Nephron progenitor cell (in vitro differentiated cells): ENCODE measurements around the gene GABPB1.
A peak's percentile ranks its signal among the peaks of the same experiment; 100 is the strongest.

Source experiments
- DNase-seq: peaks from one replicate; pipeline ENCODE4 v3.0.0; 2021
- H3K27ac Mint-ChIP-seq: 2 replicates; pipeline ENCODE4 v1.8.0; 2021; ENCODE audit warnings: mild to moderate bottlenecking, moderate library complexity, mixed read lengths
- H3K27me3 Mint-ChIP-seq: 2 replicates; pipeline ENCODE4 v1.8.0; 2021; ENCODE audit warnings: mild to moderate bottlenecking, low read depth, mixed read lengths; ENCODE audit not compliant: poor library complexity
- H3K36me3 Mint-ChIP-seq: 2 replicates; pipeline ENCODE4 v1.8.0; 2021; ENCODE audit warnings: low read depth, mixed read lengths
- H3K4me1 Mint-ChIP-seq: 2 replicates; pipeline ENCODE4 v1.8.0; 2021; ENCODE audit warnings: mixed read lengths
- H3K4me3 Mint-ChIP-seq: 2 replicates; pipeline ENCODE4 v1.8.0; 2021; ENCODE audit warnings: mild to moderate bottlenecking, moderate library complexity, mixed read lengths
- H3K9me3 Mint-ChIP-seq: 2 replicates; pipeline ENCODE4 v1.8.0; 2021; ENCODE audit warnings: mild to moderate bottlenecking, moderate library complexity, mixed read lengths
- CTCF ChIP-seq: fragments of 200-600 bp; sonication (generic); IDR thresholded peaks from 2 replicates; pipeline ENCODE4 v1.5.0; 2021; ENCODE audit warnings: antibody characterized with exemption

Gene GABPB1

GRCh38 chr15:50257332-50257731, 97.7 kb downstream of the GABPB1 start:
- H3K4me1 Mint-ChIP-seq = no peaks in the 10 kb centered on the region
- peaks cover 5% of the 10 kb centered on the region for H3K27me3 Mint-ChIP-seq
- no peaks in the 10 kb centered on the region for H3K36me3 Mint-ChIP-seq
- no peaks in the 10 kb centered on the region for H3K9me3 Mint-ChIP-seq
- DNase-seq = no peak
- no peak overlapping the region for H3K27ac Mint-ChIP-seq
- TF ChIP-seq CTCF = no peak
- no peak overlapping the region for H3K4me3 Mint-ChIP-seq

GRCh38 chr15:50256188-50257041, 98.6 kb downstream of the GABPB1 start:
- DNase-seq = no peak
- no peak overlapping the region for H3K4me3 Mint-ChIP-seq
- H3K36me3 Mint-ChIP-seq = no peaks in the 10 kb centered on the region
- TF ChIP-seq CTCF = no peak
- H3K4me1 Mint-ChIP-seq = no peaks in the 10 kb centered on the region
- H3K9me3 Mint-ChIP-seq = no peaks in the 10 kb centered on the region
- no peak overlapping the region for H3K27ac Mint-ChIP-seq
- peaks cover 8% of the 10 kb centered on the region for H3K27me3 Mint-ChIP-seq

- Mint-ChIP-seq H3K27me3 (peaks cover 15% of the 10 kb centered on the region), H3K4me1 (no peaks in the 10 kb centered on the region), H3K9me3 (no peaks in the 10 kb centered on the region), H3K4me3 (no peak overlapping the region), H3K36me3 (no peaks in the 10 kb centered on the region), H3K27ac (no peak overlapping the region)
- DNase-seq = no peak
- TF ChIP-seq CTCF = no peak
Observed at GRCh38 chr15:50252556-50252955, 102.4 kb downstream of the GABPB1 start.

GRCh38 chr15:50251638-50252182, 103.3 kb downstream of the GABPB1 start:
- Mint-ChIP-seq H3K4me1 (no peaks in the 10 kb centered on the region), H3K27ac (peak overlapping the region; percentile 36), H3K27me3 (peaks cover 11% of the 10 kb centered on the region), H3K4me3 (no peak overlapping the region), H3K36me3 (no peaks in the 10 kb centered on the region), H3K9me3 (no peaks in the 10 kb centered on the region)
- no peak for DNase-seq
- TF ChIP-seq CTCF = no peak

GRCh38 chr15:50250760-50251394, 104.1 kb downstream of the GABPB1 start:
- no peak overlapping the region for H3K4me3 Mint-ChIP-seq
- no peaks in the 10 kb centered on the region for H3K36me3 Mint-ChIP-seq
- H3K27ac Mint-ChIP-seq = no peak overlapping the region
- DNase-seq = no peak
- no peak for TF ChIP-seq CTCF
- no peaks in the 10 kb centered on the region for H3K9me3 Mint-ChIP-seq
- H3K27me3 Mint-ChIP-seq = peaks cover 11% of the 10 kb centered on the region
- H3K4me1 Mint-ChIP-seq = no peaks in the 10 kb centered on the region
